Mesothelial cell of epicardium (in vitro differentiated cells): Measurements from ENCODE around the gene TMEFF1. TPM values are rescaled to one million over a fixed set of nuclear protein-coding genes. Genes with fewer than 3 reads are reported as not detected.
"Not testable (repeated sequence)": the region's sequence is repeated elsewhere in the genome, so short reads cannot be mapped to it uniquely, and the experiment has no call there.

Source experiments
- DNase-seq, 2 experiments: peaks; one replicate each; pipeline ENCODE4 v3.0.0; 2021; ENCODE audit warnings: low spot score in 2 of 2; ENCODE audit not compliant: unreplicated experiment in 2 of 2
- H3K27ac Mint-ChIP-seq: 2 replicates; pipeline ENCODE4 v1.8.0; 2021; ENCODE audit warnings: mixed read lengths
- H3K27me3 Mint-ChIP-seq: 2 replicates; pipeline ENCODE4 v1.8.0; 2021; ENCODE audit warnings: low read depth, mixed read lengths
- H3K36me3 Mint-ChIP-seq: 2 replicates; pipeline ENCODE4 v1.8.0; 2021; ENCODE audit warnings: mixed read lengths
- H3K4me1 Mint-ChIP-seq: 2 replicates; pipeline ENCODE4 v1.8.0; 2021; ENCODE audit warnings: mixed read lengths
- H3K4me3 Mint-ChIP-seq: 2 replicates; pipeline ENCODE4 v1.8.0; 2021; ENCODE audit warnings: mild to moderate bottlenecking, moderate library complexity, mixed read lengths
- H3K9me3 Mint-ChIP-seq: 2 replicates; pipeline ENCODE4 v1.8.0; 2021; ENCODE audit warnings: mixed read lengths
- total RNA-seq: library from RNA; stranded (reverse); gene quantifications from 3 replicates; pipeline ENCODE4 v1.2.1, GENCODE V29; 2021
- TF ChIP-seq, protein P1 (sequence below): fragments of 200-600 bp; sonication (generic); IDR thresholded peaks from one replicate; pipeline ENCODE4 v1.5.0; 2021; ENCODE audit warnings: antibody characterized with exemption; ENCODE audit not compliant: unreplicated experiment

The TMEFF1 gene
- total RNA-seq, 1 donor from 2014 or later, result 25.5 TPM

DNA sequence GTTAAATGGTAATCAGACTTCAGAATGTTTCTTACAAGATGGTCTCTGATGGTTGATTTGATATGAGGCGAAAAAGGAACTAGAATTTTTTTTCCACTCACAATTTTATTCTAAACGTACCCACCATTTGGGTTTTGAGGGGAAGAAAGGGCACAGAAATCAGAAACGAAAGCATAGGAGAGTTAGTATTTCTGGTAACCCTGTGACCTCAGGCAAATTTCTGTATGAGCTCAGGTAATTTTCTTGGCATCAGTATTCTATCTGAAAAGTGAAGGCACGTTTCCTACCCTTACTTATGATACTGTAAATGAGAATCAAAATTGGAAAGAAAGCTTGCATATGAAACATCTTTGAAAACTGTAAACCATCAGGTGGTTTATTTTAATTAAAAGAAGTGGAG, 26.5 kb downstream of the TMEFF1 start:
- H3K9me3 Mint-ChIP-seq, result peaks cover 18% of the 10 kb centered on the region
- no peaks in the 10 kb centered on the region for H3K27me3 Mint-ChIP-seq
- H3K4me3 Mint-ChIP-seq, result no peak overlapping the region
- H3K36me3 Mint-ChIP-seq, result peaks cover 26% of the 10 kb centered on the region
- DNase-seq, result no peak
- H3K27ac Mint-ChIP-seq, result no peak overlapping the region
- TF ChIP-seq, protein P1, sequence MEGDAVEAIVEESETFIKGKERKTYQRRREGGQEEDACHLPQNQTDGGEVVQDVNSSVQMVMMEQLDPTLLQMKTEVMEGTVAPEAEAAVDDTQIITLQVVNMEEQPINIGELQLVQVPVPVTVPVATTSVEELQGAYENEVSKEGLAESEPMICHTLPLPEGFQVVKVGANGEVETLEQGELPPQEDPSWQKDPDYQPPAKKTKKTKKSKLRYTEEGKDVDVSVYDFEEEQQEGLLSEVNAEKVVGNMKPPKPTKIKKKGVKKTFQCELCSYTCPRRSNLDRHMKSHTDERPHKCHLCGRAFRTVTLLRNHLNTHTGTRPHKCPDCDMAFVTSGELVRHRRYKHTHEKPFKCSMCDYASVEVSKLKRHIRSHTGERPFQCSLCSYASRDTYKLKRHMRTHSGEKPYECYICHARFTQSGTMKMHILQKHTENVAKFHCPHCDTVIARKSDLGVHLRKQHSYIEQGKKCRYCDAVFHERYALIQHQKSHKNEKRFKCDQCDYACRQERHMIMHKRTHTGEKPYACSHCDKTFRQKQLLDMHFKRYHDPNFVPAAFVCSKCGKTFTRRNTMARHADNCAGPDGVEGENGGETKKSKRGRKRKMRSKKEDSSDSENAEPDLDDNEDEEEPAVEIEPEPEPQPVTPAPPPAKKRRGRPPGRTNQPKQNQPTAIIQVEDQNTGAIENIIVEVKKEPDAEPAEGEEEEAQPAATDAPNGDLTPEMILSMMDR, result no peak
- peaks cover 6% of the 10 kb centered on the region for H3K4me1 Mint-ChIP-seq

DNA sequence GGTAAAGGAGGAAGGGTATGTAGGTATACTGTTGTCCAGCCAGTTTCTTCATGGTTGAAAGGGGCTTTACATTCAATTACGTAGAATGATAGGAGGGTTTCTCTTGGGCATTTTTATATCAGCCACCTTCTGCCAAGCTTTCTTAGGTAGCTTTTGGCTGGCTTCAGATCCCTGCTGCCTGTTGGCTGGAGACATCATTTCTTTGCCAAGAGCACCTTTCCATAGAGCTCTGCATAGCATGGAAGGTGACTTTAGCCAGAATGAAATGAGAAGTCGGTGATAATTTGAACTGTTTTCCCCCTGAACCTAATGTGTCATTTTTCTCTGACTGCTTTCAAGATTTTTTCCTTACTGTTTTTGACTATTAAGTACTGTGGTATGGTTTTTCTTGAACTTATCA, 26.9 kb downstream of the TMEFF1 start:
- Mint-ChIP-seq H3K27me3 (no peaks in the 10 kb centered on the region), H3K36me3 (peaks cover 26% of the 10 kb centered on the region), H3K9me3 (peaks cover 18% of the 10 kb centered on the region), H3K27ac (no peak overlapping the region), H3K4me1 (peaks cover 5% of the 10 kb centered on the region), H3K4me3 (no peak overlapping the region)
- TF ChIP-seq, protein P1, result no peak
- DNase-seq, result no peak

DNA sequence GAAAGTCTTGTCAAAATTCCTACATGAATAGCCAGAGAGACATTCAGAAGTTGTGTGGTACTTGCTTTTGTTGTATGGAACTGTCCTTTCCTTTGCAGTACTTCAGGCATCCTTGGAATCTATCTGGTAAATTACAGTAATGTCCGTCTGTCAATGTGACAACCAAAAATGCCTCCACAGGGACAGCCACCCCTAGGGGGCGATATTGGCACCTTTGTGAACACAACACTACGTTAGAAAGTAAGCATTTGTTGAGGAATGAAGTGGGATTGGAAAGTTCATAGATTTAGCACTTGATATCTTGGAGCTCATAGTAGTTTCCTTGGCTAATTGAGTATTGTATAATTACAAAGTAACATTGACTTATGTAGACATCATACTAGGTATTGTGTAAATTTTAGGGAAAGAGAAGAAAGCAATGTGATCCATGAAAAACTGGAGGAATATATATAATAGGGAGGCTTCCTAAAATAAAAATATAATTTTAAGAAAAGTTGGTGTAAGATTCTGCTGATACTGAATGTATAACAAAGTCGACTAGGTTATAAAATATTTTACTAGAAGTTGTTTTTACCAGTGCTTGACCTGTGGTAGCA, 32.7 kb downstream of the TMEFF1 start:
- Mint-ChIP-seq H3K4me1 (no peaks in the 10 kb centered on the region), H3K4me3 (no peak overlapping the region), H3K36me3 (peaks cover 43% of the 10 kb centered on the region), H3K27me3 (no peaks in the 10 kb centered on the region), H3K27ac (no peak overlapping the region), H3K9me3 (peaks cover 30% of the 10 kb centered on the region)
- TF ChIP-seq, protein P1, result peak; percentile 59
- peak; percentile 34 to 74 for DNase-seq

DNA sequence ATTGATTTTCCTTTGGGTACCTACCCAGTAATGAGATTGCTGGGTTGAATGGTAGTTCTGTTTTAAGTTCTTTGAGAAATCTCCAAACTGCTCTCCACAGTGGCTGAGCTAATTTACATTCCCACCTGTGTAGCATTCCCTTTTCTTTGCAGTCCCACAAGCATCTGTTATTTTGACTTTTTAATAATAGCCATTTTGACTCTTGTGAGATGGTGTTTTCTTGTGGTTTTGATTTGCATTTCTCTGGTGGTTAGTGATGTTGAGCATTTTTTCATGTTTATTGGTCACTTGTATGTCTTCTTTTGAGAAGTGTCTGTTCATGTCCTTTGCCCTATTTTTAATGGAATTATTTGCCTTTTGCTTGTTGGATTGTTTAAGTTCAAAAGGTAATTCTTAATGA, 34.4 kb downstream of the TMEFF1 start:
- Mint-ChIP-seq H3K9me3 (peaks cover 26% of the 10 kb centered on the region), H3K36me3 (peaks cover 39% of the 10 kb centered on the region)
- H3K4me3 Mint-ChIP-seq, H3K27me3 Mint-ChIP-seq, DNase-seq, H3K4me1 Mint-ChIP-seq, H3K27ac Mint-ChIP-seq: not testable (repeated sequence)

DNA sequence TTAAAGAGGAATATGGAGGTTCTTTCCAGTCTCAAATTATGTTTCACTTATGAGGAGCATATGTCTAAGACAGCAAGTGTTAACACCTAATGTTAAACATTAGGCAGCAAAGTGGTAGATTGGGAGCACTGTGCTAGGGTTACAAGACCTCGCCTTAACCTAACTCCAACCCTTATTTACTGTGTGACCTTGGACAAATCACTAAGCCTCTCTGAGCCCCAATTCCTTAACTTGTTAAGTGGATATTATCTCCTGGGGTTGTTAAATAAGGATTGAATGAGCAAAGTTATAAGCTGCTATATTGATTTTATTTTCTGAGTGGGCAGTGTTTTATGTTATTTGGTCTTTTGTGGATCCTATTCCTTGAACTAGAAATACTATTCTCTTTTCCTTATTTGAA, 38.3 kb downstream of the TMEFF1 start:
- no peaks in the 10 kb centered on the region for H3K27me3 Mint-ChIP-seq

More for the DNA sequence above, 38.3 kb downstream of the TMEFF1 start:
- no peak for DNase-seq
- TF ChIP-seq, protein P1, result no peak
- H3K9me3 Mint-ChIP-seq, result peaks cover 14% of the 10 kb centered on the region
- H3K36me3 Mint-ChIP-seq, result peaks cover 28% of the 10 kb centered on the region
- no peak overlapping the region for H3K27ac Mint-ChIP-seq
- H3K4me1 Mint-ChIP-seq, result peaks cover 8% of the 10 kb centered on the region
- no peak overlapping the region for H3K4me3 Mint-ChIP-seq
